Posterior cingulate gyrus (tissue), 11 donors: Measurements from ENCODE around the gene ETV6.

Experiments used
- DNase-seq, 10 donors: peaks; one replicate each; pipeline versions ENCODE4 v3.0.0 to v3.0.0-alpha.2; 2020 to 2021; ENCODE audit warnings: mixed read lengths in 3 of 10
- intact Hi-C: fragments of 100-400 bp; cut with DNase I; formaldehyde crosslinking; loops from one replicate; pipeline ENCODE4 v1.15.1; 2023

The ETV6 gene

GRCh38 chr12:11688379-11688778 lies 38.9 kb downstream of the ETV6 start:
- DNase-seq, result no peak
- intact Hi-C loops, result no loop called here

- intact Hi-C loops, result no loop called here
- DNase-seq, result no peak
These were observed 39.4 kb downstream of the ETV6 start for GRCh38 chr12:11688831-11689230.

GRCh38 chr12:11689591-11690186 lies 40.2 kb downstream of the ETV6 start:
- DNase-seq, result no peak
- intact Hi-C loops, result no loop called here

GRCh38 chr12:11693067-11693466 lies 43.6 kb downstream of the ETV6 start:
- intact Hi-C loops, result no loop called here
- no peak for DNase-seq

- DNase-seq, result peak in 3 of 10 donors; percentile 27 to 83 (median 34)
- intact Hi-C loops, result no loop called here
These were observed 44.1 kb downstream of the ETV6 start for GRCh38 chr12:11693601-11694000.

- no peak for DNase-seq
- intact Hi-C loops, result no loop called here
These were observed 45.1 kb downstream of the ETV6 start for GRCh38 chr12:11694528-11694927.

- intact Hi-C loops, result no loop called here
- DNase-seq, result no peak
These were observed 45.8 kb downstream of the ETV6 start for GRCh38 chr12:11695321-11695720.

GRCh38 chr12:11696084-11696483 lies 46.6 kb downstream of the ETV6 start:
- intact Hi-C loops, result no loop called here
- DNase-seq, result no peak

- intact Hi-C loops, result no loop called here
- DNase-seq, result no peak
These were observed 47.7 kb downstream of the ETV6 start for GRCh38 chr12:11697131-11697530.

GRCh38 chr12:11697670-11698387 lies 48.4 kb downstream of the ETV6 start:
- intact Hi-C loops, result no loop called here
- no peak for DNase-seq

- intact Hi-C loops, result no loop called here
These were observed 49.3 kb downstream of the ETV6 start for GRCh38 chr12:11698729-11699128.

GRCh38 chr12:11701433-11701832 lies 52.0 kb downstream of the ETV6 start:
- no peak for DNase-seq
- intact Hi-C loops, result no loop called here

More at GRCh38 chr12:11698729-11699128, 49.3 kb downstream of the ETV6 start:
- no peak for DNase-seq

GRCh38 chr12:11702959-11703358 lies 53.5 kb downstream of the ETV6 start:
- intact Hi-C loops, result no loop called here
- no peak for DNase-seq

- intact Hi-C loops, result no loop called here
- no peak for DNase-seq
These were observed 53.9 kb downstream of the ETV6 start for GRCh38 chr12:11703378-11703777.

- intact Hi-C loops, result no loop called here
- DNase-seq, result no peak
These were observed 54.6 kb downstream of the ETV6 start for GRCh38 chr12:11704089-11704488.

GRCh38 chr12:11705010-11705409 lies 55.5 kb downstream of the ETV6 start:
- DNase-seq, result no peak
- intact Hi-C loops, result no loop called here

GRCh38 chr12:11706509-11707379 lies 57.3 kb downstream of the ETV6 start:
- intact Hi-C loops, result no loop called here
- no peak for DNase-seq

GRCh38 chr12:11707535-11707934 lies 58.1 kb downstream of the ETV6 start:
- intact Hi-C loops, result no loop called here
- no peak for DNase-seq

GRCh38 chr12:11709513-11709912 lies 60.0 kb downstream of the ETV6 start:
- DNase-seq, result peak in 1 of 10 donors; percentile 81
- intact Hi-C loops, result no loop called here

GRCh38 chr12:11710431-11710830 lies 61.0 kb downstream of the ETV6 start:
- intact Hi-C loops, result no loop called here

GRCh38 chr12:11710906-11711305 lies 61.4 kb downstream of the ETV6 start:
- no peak for DNase-seq
- intact Hi-C loops, result no loop called here

More at GRCh38 chr12:11710431-11710830, 61.0 kb downstream of the ETV6 start:
- DNase-seq, result no peak
